GM12878 (cell line): ENCODE results near the gene STK33. TPM values are rescaled to one million over a fixed set of nuclear protein-coding genes. Genes with fewer than 3 reads are reported as not detected.

Source experiments
- ATAC-seq: fragments of 200-7000 bp; cut with Tn5 transposase; 3 replicates; pipeline ENCODE4 v1.9.1; 2020; ENCODE audit warnings: mild to moderate bottlenecking, moderate library complexity
- BruUV-seq: library from RNA; stranded (reverse); fragments of 400-500 nt; replicated peaks from 2 replicates; lab custom pipeline; 2021; lab: Mats Ljungman, UMichigan
- CTCF ChIA-PET: fragments of 300-600 bp; sonication (Branson Sonifier 250); formaldehyde crosslinking; extraction: SDS; loops from one replicate; lab custom pipeline; 2021; ENCODE audit warnings: inconsistent platforms; lab: Yijun Ruan, JAX
- POLR2A ChIA-PET: fragments of 350-600 bp; formaldehyde crosslinking; extraction: SDS; loops from one replicate; lab custom pipeline; 2021; ENCODE audit warnings: inconsistent platforms; lab: Charles Lee
- RAD21 ChIA-PET: fragments of 300-600 bp; sonication (Branson Sonifier 250); formaldehyde crosslinking; loops from one replicate; lab custom pipeline; 2023; ENCODE audit warnings: antibody characterized with exemption; ENCODE audit not compliant: unreplicated experiment; lab: Charles Lee
- SMC1A ChIA-PET: fragments of 300-600 bp; sonication (Branson Sonifier 250); formaldehyde crosslinking; loops from one replicate; lab custom pipeline; 2023; ENCODE audit not compliant: unreplicated experiment, uncharacterized antibody; lab: Charles Lee
- DNase-seq: peaks from one replicate; pipeline ENCODE4 v3.0.0-alpha.2; 2011; ENCODE audit warnings: low read depth, low spot score
- FAIRE-seq: peaks from 3 replicates; lab custom pipeline; 2011; peaks lifted over from hg19 to GRCh38; lab: Jason Lieb, UNC
- H2AFZ ChIP-seq: 2 replicates; pipeline ENCODE4 v1.6.0; 2011; ENCODE audit warnings: low read depth, low read length, control low read depth; ENCODE audit not compliant: control insufficient read depth
- H3K27ac ChIP-seq: 2 replicates; pipeline ENCODE4 v1.5.1; 2011; ENCODE audit warnings: control low read depth; ENCODE audit not compliant: control insufficient read depth, insufficient read depth
- H3K27me3 ChIP-seq, 2 experiments: replicated peaks in 1 of 2; 2 replicates each; pipeline versions ENCODE4 v1.6.0 to v1.6.1; 2011; ENCODE audit warnings: low read length in 1 of 2; ENCODE audit not compliant: control insufficient read depth in 2 of 2, insufficient read depth in 2 of 2
- H3K36me3 ChIP-seq, 2 experiments: 2 replicates each; pipeline ENCODE4 v1.5.1; 2011; ENCODE audit warnings: low read length in 1 of 2; ENCODE audit not compliant: control insufficient read depth in 2 of 2, insufficient read depth in 2 of 2
- H3K4me1 ChIP-seq: 2 replicates; pipeline ENCODE4 v1.6.1; 2011; ENCODE audit warnings: mild to moderate bottlenecking, low read length, moderate library complexity, mixed read lengths; ENCODE audit not compliant: control insufficient read depth, insufficient read depth
- H3K4me2 ChIP-seq: 2 replicates; pipeline ENCODE4 v1.6.0; 2011; ENCODE audit warnings: control low read depth; ENCODE audit not compliant: control insufficient read depth, insufficient read depth
- H3K4me3 ChIP-seq: fragments of 200-600 bp; sonication (generic); 2 replicates; pipeline ENCODE4 v1.5.1; 2016
- H3K79me2 ChIP-seq: 2 replicates; pipeline ENCODE4 v1.6.0; 2011; ENCODE audit warnings: low read length; ENCODE audit not compliant: control insufficient read depth, insufficient read depth
- H3K9ac ChIP-seq: 2 replicates; pipeline ENCODE4 v1.8.0; 2011; ENCODE audit warnings: low read length, control low read depth, mixed read lengths; ENCODE audit not compliant: control insufficient read depth, insufficient read depth
- H3K9me3 ChIP-seq: replicated peaks from 3 replicates; pipeline ENCODE4 v1.5.1; 2011; ENCODE audit warnings: mild to moderate bottlenecking, low read length; ENCODE audit not compliant: control insufficient read depth, insufficient read depth
- H4K20me1 ChIP-seq: 2 replicates; pipeline ENCODE4 v1.6.0; 2011; ENCODE audit not compliant: control insufficient read depth, insufficient read depth
- DPF2 ChIP-seq: fragments of 450-650 bp; IDR thresholded peaks from 2 replicates; pipeline ENCODE4 v1.6.1; 2017; ENCODE audit warnings: mild to moderate bottlenecking
- EED ChIP-seq: sonication (generic); IDR thresholded peaks from 2 replicates; pipeline ENCODE4 v1.6.1; 2016; ENCODE audit warnings: antibody characterized with exemption, low read depth
- ETV6 ChIP-seq, 2 experiments: fragments of 450-650 bp in 1 of 2; IDR thresholded peaks in 1 of 2; conservative IDR thresholded peaks in 1 of 2; 2 replicates each; pipeline ENCODE4 v1.6.1; 2014; ENCODE audit warnings: antibody characterized with exemption in 1 of 2, borderline replicate concordance in 1 of 2, low read depth in 1 of 2, mild to moderate bottlenecking in 1 of 2, moderate library complexity in 1 of 2
- GATAD2B ChIP-seq: fragments of 450-650 bp; conservative IDR thresholded peaks from 2 replicates; pipeline ENCODE4 v1.6.1; 2017; ENCODE audit warnings: low read depth, mild to moderate bottlenecking, moderate library complexity
- KDM1A ChIP-seq: fragments of 200-600 bp; sonication (generic); IDR thresholded peaks from 2 replicates; pipeline ENCODE4 v1.6.1; 2016; ENCODE audit warnings: borderline replicate concordance
- MYC ChIP-seq: IDR thresholded peaks from 2 replicates; pipeline ENCODE4 v1.6.1; 2011; ENCODE audit warnings: mild to moderate bottlenecking, low read length, moderate library complexity, inconsistent platforms; ENCODE audit not compliant: insufficient read depth, insufficient replicate concordance, insufficient read length, severe bottlenecking
- POLR2A ChIP-seq: IDR thresholded peaks from 2 replicates; pipeline ENCODE4 v1.6.1; 2011; ENCODE audit warnings: low read depth, mild to moderate bottlenecking, low read length
- PRDM15 ChIP-seq: fragments of 450-650 bp; formaldehyde crosslinking; IDR thresholded peaks from 2 replicates; pipeline ENCODE4 v1.4.0; 2020; ENCODE audit warnings: mild to moderate bottlenecking, moderate library complexity
- WGBS: methylation state at CpG from one replicate; pipeline ENCODE4 v1.1.6; 2016; ENCODE audit warnings: low lambda C conversion rate; ENCODE audit not compliant: insufficient replicate concordance, insufficient coverage; ENCODE audit errors: missing lambda C conversion rate; 5-methylcytosine and 5-hydroxymethylcytosine counted together
- in situ Hi-C: fragments of 300-500 bp; cut with MboI; formaldehyde crosslinking; loops from 9 replicates; pipeline ENCODE4 v1.14.3; 2018; ENCODE audit warnings: mixed read lengths
- intact Hi-C: fragments of 100-400 bp; cut with micrococcal nuclease; formaldehyde crosslinking; loops from one replicate; pipeline ENCODE4 v1.14.2; 2022; ENCODE audit not compliant: unreplicated experiment
- polyA plus RNA-seq, 11 experiments: library from polyadenylated mRNA; depleted of rRNA in 4 of 11; unstranded in 6 of 11; stranded (reverse) in 5 of 11; fragments of >200 nt; fragmentation: Nextera tagmentation in 4 of 11; fragmentation: Illumina TruSeq in 1 of 11; extraction: Ambion mirVana in 4 of 11; extraction: Trizol in 1 of 11; gene quantifications; 1 replicate in 1 of 11; 2 replicates in 10 of 11; pipeline versions ENCODE4 v1.2.1 to v1.2.3, GENCODE V29; 2011 to 2016; ENCODE audit warnings: inconsistent platforms in 2 of 11, missing spikeins in 2 of 11, low read depth in 1 of 11
- total RNA-seq, 4 experiments: library from RNA; depleted of rRNA in 3 of 4; stranded (reverse); fragments of >200 nt in 3 of 4; fragmentation: Illumina TruSeq in 1 of 4; extraction: Trizol in 1 of 4; gene quantifications; 2 replicates each; pipeline versions ENCODE4 v1.2.1 to v1.2.3, GENCODE V29; 2013 to 2021
- TF ChIP-seq, protein P1 (sequence below): fragments of 150-350 bp; IDR thresholded peaks from 2 replicates; pipeline ENCODE4 v1.6.1; 2014; ENCODE audit warnings: mild to moderate bottlenecking, low read depth, low read length
- TF ChIP-seq, protein P2 (sequence below): fragments of 150-350 bp; IDR thresholded peaks from 2 replicates; pipeline ENCODE4 v1.6.1; 2016; ENCODE audit warnings: low read depth, low read length
- TF ChIP-seq, protein P3 (sequence below): fragments of 450-650 bp; IDR thresholded peaks from 2 replicates; pipeline ENCODE4 v1.6.1; 2016; ENCODE audit warnings: mild to moderate bottlenecking, moderate library complexity, borderline replicate concordance

Gene STK33
- total and polyA plus RNA-seq, 10 of the 15 experiments (the other 5 are each of a cell fraction or from before 2014, with no cell fraction given): 5.2 to 27.3 (median 18.3) TPM

GRCh38 chr11:8558436-8558835 lies 35.6 kb downstream of the STK33 start:
- Histone ChIP-seq H3K27me3 (no peaks in the 10 kb centered on the region), H3K4me3 (no peak overlapping the region), H3K27ac (no peak overlapping the region), H4K20me1 (no peaks in the 10 kb centered on the region), H3K4me2 (no peak overlapping the region), H2AFZ (no peak overlapping the region), H3K9ac (no peak overlapping the region), H3K36me3 (no peaks in the 10 kb centered on the region; a peak in 1 of 4 replicates), H3K9me3 (no peaks in the 10 kb centered on the region; the same call in 2 of the 3 replicates), H3K79me2 (no peaks in the 10 kb centered on the region), H3K4me1 (no peaks in the 10 kb centered on the region)
- no peak for FAIRE-seq
- RAD21 ChIA-PET: no interaction called here
- POLR2A ChIA-PET: no interaction called here
- intact Hi-C loops (no loop called here), in situ Hi-C loops (no loop called here)
- DNase-seq: no peak
- TF ChIP-seq, protein P1, sequence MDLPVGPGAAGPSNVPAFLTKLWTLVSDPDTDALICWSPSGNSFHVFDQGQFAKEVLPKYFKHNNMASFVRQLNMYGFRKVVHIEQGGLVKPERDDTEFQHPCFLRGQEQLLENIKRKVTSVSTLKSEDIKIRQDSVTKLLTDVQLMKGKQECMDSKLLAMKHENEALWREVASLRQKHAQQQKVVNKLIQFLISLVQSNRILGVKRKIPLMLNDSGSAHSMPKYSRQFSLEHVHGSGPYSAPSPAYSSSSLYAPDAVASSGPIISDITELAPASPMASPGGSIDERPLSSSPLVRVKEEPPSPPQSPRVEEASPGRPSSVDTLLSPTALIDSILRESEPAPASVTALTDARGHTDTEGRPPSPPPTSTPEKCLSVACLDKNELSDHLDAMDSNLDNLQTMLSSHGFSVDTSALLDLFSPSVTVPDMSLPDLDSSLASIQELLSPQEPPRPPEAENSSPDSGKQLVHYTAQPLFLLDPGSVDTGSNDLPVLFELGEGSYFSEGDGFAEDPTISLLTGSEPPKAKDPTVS: no peak
- TF ChIP-seq, protein P2, sequence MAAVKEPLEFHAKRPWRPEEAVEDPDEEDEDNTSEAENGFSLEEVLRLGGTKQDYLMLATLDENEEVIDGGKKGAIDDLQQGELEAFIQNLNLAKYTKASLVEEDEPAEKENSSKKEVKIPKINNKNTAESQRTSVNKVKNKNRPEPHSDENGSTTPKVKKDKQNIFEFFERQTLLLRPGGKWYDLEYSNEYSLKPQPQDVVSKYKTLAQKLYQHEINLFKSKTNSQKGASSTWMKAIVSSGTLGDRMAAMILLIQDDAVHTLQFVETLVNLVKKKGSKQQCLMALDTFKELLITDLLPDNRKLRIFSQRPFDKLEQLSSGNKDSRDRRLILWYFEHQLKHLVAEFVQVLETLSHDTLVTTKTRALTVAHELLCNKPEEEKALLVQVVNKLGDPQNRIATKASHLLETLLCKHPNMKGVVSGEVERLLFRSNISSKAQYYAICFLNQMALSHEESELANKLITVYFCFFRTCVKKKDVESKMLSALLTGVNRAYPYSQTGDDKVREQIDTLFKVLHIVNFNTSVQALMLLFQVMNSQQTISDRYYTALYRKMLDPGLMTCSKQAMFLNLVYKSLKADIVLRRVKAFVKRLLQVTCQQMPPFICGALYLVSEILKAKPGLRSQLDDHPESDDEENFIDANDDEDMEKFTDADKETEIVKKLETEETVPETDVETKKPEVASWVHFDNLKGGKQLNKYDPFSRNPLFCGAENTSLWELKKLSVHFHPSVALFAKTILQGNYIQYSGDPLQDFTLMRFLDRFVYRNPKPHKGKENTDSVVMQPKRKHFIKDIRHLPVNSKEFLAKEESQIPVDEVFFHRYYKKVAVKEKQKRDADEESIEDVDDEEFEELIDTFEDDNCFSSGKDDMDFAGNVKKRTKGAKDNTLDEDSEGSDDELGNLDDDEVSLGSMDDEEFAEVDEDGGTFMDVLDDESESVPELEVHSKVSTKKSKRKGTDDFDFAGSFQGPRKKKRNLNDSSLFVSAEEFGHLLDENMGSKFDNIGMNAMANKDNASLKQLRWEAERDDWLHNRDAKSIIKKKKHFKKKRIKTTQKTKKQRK: no peak
- no peak for TF ChIP-seq DPF2
- no peak for TF ChIP-seq POLR2A
- no peak for TF ChIP-seq KDM1A
- TF ChIP-seq, protein P3, sequence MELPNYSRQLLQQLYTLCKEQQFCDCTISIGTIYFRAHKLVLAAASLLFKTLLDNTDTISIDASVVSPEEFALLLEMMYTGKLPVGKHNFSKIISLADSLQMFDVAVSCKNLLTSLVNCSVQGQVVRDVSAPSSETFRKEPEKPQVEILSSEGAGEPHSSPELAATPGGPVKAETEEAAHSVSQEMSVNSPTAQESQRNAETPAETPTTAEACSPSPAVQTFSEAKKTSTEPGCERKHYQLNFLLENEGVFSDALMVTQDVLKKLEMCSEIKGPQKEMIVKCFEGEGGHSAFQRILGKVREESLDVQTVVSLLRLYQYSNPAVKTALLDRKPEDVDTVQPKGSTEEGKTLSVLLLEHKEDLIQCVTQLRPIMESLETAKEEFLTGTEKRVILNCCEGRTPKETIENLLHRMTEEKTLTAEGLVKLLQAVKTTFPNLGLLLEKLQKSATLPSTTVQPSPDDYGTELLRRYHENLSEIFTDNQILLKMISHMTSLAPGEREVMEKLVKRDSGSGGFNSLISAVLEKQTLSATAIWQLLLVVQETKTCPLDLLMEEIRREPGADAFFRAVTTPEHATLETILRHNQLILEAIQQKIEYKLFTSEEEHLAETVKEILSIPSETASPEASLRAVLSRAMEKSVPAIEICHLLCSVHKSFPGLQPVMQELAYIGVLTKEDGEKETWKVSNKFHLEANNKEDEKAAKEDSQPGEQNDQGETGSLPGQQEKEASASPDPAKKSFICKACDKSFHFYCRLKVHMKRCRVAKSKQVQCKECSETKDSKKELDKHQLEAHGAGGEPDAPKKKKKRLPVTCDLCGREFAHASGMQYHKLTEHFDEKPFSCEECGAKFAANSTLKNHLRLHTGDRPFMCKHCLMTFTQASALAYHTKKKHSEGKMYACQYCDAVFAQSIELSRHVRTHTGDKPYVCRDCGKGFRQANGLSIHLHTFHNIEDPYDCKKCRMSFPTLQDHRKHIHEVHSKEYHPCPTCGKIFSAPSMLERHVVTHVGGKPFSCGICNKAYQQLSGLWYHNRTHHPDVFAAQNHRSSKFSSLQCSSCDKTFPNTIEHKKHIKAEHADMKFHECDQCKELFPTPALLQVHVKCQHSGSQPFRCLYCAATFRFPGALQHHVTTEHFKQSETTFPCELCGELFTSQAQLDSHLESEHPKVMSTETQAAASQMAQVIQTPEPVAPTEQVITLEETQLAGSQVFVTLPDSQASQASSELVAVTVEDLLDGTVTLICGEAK: no peak
- TF ChIP-seq PRDM15 (CRISPR knock-in tag): no peak
- TF ChIP-seq MYC: no peak
- TF ChIP-seq ETV6 (conservative IDR thresholded peaks at IDR 0.05 in 1 of 2, IDR thresholded peaks at IDR 0.05 in 1 of 2; ENCODE audit: borderline replicate concordance in 1 of 2, low read depth in 1 of 2): no peak
- no peak for TF ChIP-seq GATAD2B
- TF ChIP-seq EED: no peak
- BruUV-seq: no TSS peak
- SMC1A ChIA-PET: interaction anchor here (0.7 to 3.4 kb wide), 3 partner anchors 9 to 231 kb away, joined by 3 to 15 read pairs (median 3); no protein-coding TSS in a partner anchor
- ATAC-seq: no peak
- WGBS: 91% methylated on average over 4 of the region's 4 CpGs
- CTCF ChIA-PET: interaction anchor here (0.8 to 1.3 kb wide), 2 partner anchors 8 to 335 kb away, joined by 4 to 6 read pairs; no protein-coding TSS in a partner anchor
